ENCODE results near the gene CDC42BPG.

The CDC42BPG gene

DNA sequence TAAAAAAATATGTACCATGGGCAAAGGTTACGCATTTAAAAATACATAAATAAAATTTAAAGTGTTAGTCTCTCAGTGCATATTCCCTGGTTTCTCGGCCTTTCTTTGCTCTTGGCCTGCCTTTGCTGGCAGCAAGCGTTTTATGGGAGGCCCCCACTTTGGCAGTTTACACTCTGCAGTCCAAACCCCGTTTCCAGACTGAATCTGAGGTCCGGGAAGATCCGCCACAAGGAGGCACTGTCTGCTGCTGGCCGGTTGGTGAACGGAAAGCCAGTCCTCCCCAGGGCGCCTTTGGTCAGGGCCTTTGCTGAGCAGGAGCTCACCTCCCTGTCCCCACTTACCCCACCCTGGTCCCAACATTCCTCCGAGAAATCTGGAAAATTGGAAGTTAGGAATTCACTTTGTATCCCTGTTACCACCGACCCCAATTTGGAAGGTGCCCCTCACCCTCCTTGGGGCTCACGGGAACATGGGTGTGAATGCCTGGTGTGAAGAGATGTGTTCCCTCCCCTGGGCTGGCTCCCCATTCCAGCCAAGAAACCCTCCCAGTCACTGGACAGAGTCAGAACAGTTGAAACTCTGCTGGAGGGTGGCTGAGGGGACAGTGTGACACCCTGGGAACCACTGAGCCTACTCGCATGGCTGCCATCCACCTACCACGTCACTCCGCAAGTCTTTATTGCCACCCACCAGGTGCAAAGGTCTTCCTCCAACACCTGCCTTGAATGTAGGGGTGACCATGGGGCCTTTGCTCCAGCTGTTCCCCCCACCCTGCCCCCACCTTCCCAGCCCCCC is 56.7 kb downstream of the CDC42BPG start:
- peak; percentile 67 to 68 for DNase-seq

DNA sequence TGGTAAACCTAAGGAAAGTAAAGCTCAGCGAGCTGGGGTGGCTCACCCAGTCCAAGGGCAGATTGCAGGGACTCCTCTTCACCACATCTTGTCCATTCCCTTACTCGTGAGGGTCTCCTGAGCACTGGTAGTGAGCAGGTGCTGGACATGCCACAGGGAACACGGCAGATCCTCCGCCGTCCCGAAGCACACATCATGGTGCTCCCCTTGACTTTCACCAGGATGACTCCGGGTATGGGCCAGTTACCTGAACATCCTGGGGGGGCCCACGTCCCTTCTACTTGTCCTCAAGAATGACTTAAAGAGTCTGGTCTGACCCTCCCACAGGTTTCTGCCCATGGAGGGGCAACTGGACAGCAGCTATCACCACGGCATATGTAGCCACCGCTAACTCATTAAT is 58.1 kb downstream of the CDC42BPG start:
- DNase-seq = no peak

DNA sequence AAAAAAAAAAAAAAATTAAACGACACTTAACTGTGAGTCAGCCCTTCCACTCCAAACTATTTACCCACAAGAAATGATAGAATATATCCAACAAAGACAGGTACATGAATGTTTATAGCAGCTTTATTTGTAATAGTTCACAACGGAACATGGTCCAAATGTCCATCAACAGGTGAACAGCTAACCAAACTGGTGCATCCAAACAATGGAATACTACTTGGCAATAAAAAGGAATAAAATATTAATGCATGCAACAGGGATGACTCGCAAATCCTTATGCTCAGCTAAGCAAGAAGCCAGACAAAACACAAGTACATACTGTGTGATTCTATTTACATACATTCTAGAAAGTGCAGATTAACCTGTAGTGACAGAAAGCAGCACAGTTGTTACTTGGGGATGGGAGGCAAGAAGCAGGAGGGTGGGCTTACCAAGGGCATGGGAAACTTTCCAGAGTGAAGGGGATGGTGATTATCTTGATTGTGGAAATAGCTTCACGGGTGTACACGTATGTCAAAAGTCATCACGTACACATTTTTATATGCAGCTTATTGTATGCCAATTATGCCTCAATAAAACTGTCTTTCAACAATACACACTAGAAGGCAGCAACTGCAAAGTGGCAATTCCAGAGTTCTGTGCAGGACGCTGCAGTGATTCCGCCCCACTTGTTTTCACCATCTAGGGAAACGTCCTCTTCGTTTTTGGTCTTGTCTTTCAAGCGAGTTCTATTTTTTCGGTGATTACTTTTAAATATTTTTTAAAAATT is 59.5 kb downstream of the CDC42BPG start:
- DNase-seq = no peak

DNA sequence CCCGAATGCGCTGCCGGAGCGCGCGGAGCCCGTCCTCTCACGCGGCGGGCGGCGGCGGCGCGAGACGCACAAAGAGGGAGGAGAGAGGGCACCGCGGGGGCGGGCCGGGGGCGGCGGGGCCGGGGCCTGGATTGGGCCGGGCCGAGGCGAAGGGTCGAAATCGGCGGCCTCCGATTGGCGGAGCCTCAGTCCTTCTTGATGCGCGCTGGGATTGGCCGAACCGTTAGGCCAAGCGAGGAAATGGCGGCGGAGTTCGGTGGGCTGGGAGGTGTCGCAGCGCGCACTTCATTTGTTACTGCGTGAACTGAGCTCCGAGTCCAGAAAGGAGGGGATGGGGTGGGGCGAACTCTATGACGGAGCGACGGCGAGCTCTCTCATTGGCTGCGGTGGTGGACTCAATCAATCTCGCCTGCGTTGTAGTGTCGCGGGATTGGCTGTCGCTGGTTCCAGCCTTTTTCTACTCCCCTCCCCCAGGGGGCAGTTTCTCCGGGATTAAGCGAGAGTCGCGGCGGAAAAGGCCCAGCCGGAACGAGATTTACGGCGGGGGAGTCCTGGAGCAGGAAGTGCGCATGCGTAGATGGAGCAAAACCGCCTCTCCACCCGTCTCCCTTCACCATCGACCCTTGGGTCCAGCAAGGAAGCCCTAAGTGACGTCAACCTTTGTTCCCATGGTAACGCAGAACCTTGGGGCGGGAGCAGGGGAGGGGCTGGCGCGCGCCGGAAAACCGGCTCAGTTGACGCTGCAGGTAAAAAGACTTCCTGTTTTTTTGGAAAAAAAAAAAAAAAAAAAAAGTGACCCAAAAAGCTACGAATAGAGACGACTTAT is 65.8 kb downstream of the CDC42BPG start, which contains the start of gene SF1:
Gene SF1, minus strand, starts transcription at position 70 of the 826 bp plus-strand sequence. CDS start 150 bp downstream, outside the sequence.
- peak; percentile 97 to 98 for DNase-seq

DNA sequence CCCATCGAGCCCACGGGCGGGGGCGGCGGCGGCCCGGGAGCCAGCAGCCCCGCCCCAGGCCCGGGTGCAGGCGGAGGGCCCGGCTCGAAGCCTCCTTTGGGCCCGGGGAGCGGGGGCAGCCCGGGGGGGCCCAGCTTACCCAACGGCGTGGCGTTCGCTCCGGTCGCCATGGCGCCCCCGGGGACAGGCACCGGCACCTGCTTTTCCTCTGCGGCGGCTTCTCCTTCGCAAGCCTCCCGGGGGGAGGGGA is 66.3 kb downstream of the CDC42BPG start:
- DNase-seq = no peak

DNA sequence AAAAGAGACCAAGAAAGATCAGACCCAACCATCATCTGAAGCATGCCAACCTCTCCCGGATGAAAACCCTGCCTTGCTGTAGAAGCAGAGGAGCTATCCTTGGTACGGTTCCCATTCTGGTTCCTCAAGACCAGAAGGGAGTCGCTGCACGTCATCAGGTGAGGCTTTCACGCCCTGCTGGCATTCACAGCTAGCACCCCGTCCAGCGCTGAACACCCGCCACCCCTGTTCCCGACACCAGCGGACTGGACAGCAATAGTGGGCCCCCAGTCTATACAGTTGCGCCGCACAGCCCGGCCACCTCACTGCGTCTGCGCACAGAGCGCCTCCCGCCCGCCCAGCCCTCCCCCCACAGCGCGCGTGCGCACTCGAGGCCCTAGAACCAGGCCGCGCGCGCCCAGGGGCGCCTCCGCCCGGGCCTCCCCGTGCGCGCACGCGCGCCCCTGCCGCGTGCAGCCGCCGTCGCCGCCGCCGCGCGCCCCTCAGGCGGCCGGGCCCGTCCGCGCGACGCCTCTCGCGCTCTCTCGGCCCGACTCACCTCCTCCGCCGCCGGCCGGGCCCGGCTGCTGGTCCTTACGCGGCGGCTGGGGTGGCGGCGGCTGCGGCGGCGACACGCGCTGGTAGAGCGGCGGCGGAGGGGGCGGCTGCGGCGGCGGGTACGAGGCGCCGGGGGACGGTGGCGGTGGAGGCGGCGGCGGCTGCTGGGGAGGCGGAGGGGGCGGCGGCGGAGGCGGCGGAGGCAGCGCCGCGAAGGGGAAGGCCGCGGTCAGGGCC is 66.8 kb downstream of the CDC42BPG start:
- peak; percentile 82 for DNase-seq

DNA sequence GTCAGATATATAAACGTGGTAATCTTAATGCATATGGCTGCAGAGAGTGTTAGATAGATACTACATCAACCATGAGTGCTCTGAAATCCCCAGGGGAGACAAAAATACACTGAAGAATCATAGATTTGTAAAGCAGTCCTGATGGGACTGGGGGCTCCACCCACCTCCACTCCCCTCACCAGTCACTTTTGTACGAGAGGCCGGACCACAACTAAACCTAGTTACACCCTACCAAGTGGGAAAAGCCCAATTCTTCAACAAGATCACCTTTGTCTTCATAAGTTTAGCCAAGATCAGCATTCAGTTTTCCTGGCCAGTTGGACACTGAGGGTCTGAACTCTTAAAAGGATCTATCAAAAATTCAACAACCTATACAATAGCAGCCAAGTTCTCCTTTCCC is 67.6 kb downstream of the CDC42BPG start:
- no peak for DNase-seq

DNA sequence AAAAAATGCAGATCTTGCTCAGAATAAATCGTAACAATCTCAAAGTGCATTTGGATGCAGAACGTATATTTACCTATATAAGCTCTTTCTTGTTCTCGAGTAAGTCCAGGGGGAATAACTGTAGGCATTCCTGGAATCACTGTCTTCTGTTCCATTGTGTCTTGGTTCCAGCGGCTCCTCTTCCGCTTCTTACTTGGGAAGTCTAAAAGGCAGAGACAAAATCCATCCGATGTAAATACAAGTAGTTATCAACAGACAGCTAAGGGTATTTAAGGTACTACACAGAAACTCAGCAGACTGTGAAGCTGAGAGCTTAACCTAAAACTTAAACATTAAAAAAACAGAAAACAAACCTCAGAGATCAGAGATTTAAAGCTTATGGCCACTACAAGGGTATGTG is 68.0 kb downstream of the CDC42BPG start:
- DNase-seq = no peak

DNA sequence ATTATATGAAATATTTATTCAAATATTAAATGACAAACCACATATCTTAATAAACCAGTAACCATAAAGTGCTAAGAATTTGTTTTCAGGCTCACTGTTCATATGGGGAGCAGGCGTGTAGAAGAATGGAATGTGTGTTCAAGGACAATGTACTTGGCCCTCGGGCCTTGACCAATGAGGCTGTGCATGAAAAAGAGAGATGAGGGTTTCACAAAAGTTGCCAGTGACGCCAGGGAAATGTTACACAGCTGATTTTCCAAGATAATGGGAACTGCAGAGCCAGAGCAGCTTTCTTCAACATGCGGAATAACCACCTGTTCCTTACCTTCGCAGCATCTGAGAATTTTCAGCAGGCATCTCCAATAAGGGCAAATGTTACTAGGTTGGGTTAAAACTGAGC is 70.3 kb downstream of the CDC42BPG start:
- DNase-seq = no peak

Measured in stimulated activated CD4-positive, alpha-beta T cell treated with anti-CD3 and anti-CD28 coated beads, Interleukin-2, amount 100 ng/mL, for 24 hours (primary cell).